WTC11 (cell line): ENCODE measurements around the gene FAM13A. TPM values are rescaled to one million over a fixed set of nuclear protein-coding genes. Genes with fewer than 3 reads are reported as not detected.

Experiments
- ATAC-seq: fragments of 200-7000 bp; cut with Tn5 transposase; 2 replicates; pipeline ENCODE4 v1.10.0; 2021; ENCODE audit warnings: mild to moderate bottlenecking, moderate library complexity
- CTCF ChIA-PET: fragments of 300-600 bp; sonication (Branson Sonifier 250); formaldehyde crosslinking; loops from one replicate; lab custom pipeline; 2021; ENCODE audit warnings: antibody characterized with exemption; lab: Charles Lee
- POLR2A ChIA-PET: fragments of 350-600 bp; sonication (Branson Sonifier 250); formaldehyde crosslinking; loops from one replicate; lab custom pipeline; 2021; ENCODE audit warnings: antibody characterized with exemption; lab: Charles Lee
- DNase-seq: peaks from one replicate; pipeline ENCODE4 v3.0.0; 2021; ENCODE audit warnings: low spot score
- H3K27ac Mint-ChIP-seq: 2 replicates; pipeline ENCODE4 v1.8.0; 2021; ENCODE audit warnings: mixed read lengths
- H3K27me3 Mint-ChIP-seq: 2 replicates; pipeline ENCODE4 v1.8.0; 2021; ENCODE audit warnings: low read depth, mild to moderate bottlenecking, moderate library complexity, mixed read lengths
- H3K36me3 Mint-ChIP-seq: 2 replicates; pipeline ENCODE4 v1.8.0; 2021; ENCODE audit warnings: mixed read lengths
- H3K4me1 Mint-ChIP-seq: 2 replicates; pipeline ENCODE4 v1.8.0; 2022; ENCODE audit warnings: mixed read lengths
- H3K4me3 Mint-ChIP-seq: 2 replicates; pipeline ENCODE4 v1.8.0; 2021; ENCODE audit warnings: mild to moderate bottlenecking, moderate library complexity, mixed read lengths
- H3K9me3 Mint-ChIP-seq: 2 replicates; pipeline ENCODE4 v1.8.0; 2021; ENCODE audit warnings: mixed read lengths
- GRHL2 ChIP-seq: fragments of 250-450 bp; sonication (Bioruptor Pico); IDR thresholded peaks from 2 replicates; pipeline ENCODE4 v1.8.0; 2022; ENCODE audit warnings: mild to moderate bottlenecking, moderate library complexity; ENCODE audit not compliant: insufficient replicate concordance, severe bottlenecking
- JUN ChIP-seq: sonication (generic); formaldehyde crosslinking; IDR thresholded peaks from 2 replicates; pipeline ENCODE4 v1.8.0; 2023; ENCODE audit warnings: mild to moderate bottlenecking, missing genetic modification reagents
- NFATC4 ChIP-seq: fragments of 250-450 bp; sonication (Bioruptor Pico); IDR thresholded peaks from 2 replicates; pipeline ENCODE4 v1.9.0; 2021; ENCODE audit warnings: mild to moderate bottlenecking
- NR1H2 ChIP-seq: sonication (generic); formaldehyde crosslinking; IDR thresholded peaks from 2 replicates; pipeline ENCODE4 v1.9.0; 2021; ENCODE audit warnings: mild to moderate bottlenecking, moderate library complexity, missing genetic modification reagents
- NR3C1 ChIP-seq: sonication (generic); formaldehyde crosslinking; conservative IDR thresholded peaks from 2 replicates; pipeline ENCODE4 v1.8.1; 2023; ENCODE audit warnings: low read depth, mild to moderate bottlenecking, missing genetic modification reagents
- OVOL2 ChIP-seq: fragments of 250-450 bp; sonication (Bioruptor Pico); IDR thresholded peaks from 2 replicates; pipeline ENCODE4 v1.9.0; 2021; ENCODE audit warnings: mild to moderate bottlenecking, borderline replicate concordance
- SOX15 ChIP-seq: fragments of 250-450 bp; sonication (Bioruptor Pico); IDR thresholded peaks from 2 replicates; pipeline ENCODE4 v1.9.0; 2021; ENCODE audit warnings: mild to moderate bottlenecking
- SP1 ChIP-seq: sonication (generic); formaldehyde crosslinking; conservative IDR thresholded peaks from 2 replicates; pipeline ENCODE4 v1.8.1; 2022; ENCODE audit warnings: missing genetic modification reagents
- TCF7 ChIP-seq: sonication (generic); formaldehyde crosslinking; IDR thresholded peaks from 2 replicates; pipeline ENCODE4 v1.8.0; 2022; ENCODE audit warnings: mild to moderate bottlenecking, low read depth, missing genetic modification reagents, moderate library complexity
- ZBTB21 ChIP-seq: sonication (generic); formaldehyde crosslinking; IDR thresholded peaks from 2 replicates; pipeline ENCODE4 v1.8.1; 2023; ENCODE audit warnings: mild to moderate bottlenecking, missing genetic modification reagents, borderline replicate concordance
- ZNF232 ChIP-seq: sonication (generic); formaldehyde crosslinking; IDR thresholded peaks from 2 replicates; pipeline ENCODE4 v1.8.0; 2022; ENCODE audit warnings: mild to moderate bottlenecking, missing genetic modification reagents
- ZNF317 ChIP-seq: sonication (generic); formaldehyde crosslinking; IDR thresholded peaks from 2 replicates; pipeline ENCODE4 v1.8.1; 2023; ENCODE audit warnings: low read depth, mild to moderate bottlenecking, moderate library complexity, missing genetic modification reagents, borderline replicate concordance
- ZNF396 ChIP-seq: fragments of 250-450 bp; sonication (Bioruptor Pico); IDR thresholded peaks from 2 replicates; pipeline ENCODE4 v1.8.0; 2021; ENCODE audit warnings: mild to moderate bottlenecking, moderate library complexity, borderline replicate concordance
- ZNF416 ChIP-seq: fragments of 250-450 bp; sonication (Bioruptor Pico); IDR thresholded peaks from 2 replicates; pipeline ENCODE4 v1.9.0; 2021; ENCODE audit warnings: mild to moderate bottlenecking, inconsistent platforms
- ZNF671 ChIP-seq: fragments of 250-450 bp; sonication (Bioruptor Pico); IDR thresholded peaks from 2 replicates; pipeline ENCODE4 v1.8.0; 2021; ENCODE audit warnings: mild to moderate bottlenecking
- total RNA-seq: library from RNA; stranded (reverse); gene quantifications from 3 replicates; pipeline ENCODE4 v1.2.3, GENCODE V29; 2021
- TF ChIP-seq, protein P1 (sequence below): sonication (generic); formaldehyde crosslinking; IDR thresholded peaks from 2 replicates; pipeline ENCODE4 v1.8.1; 2022; ENCODE audit warnings: mild to moderate bottlenecking, moderate library complexity, missing genetic modification reagents
- TF ChIP-seq, protein P2 (sequence below): sonication (generic); formaldehyde crosslinking; IDR thresholded peaks from 2 replicates; pipeline ENCODE4 v1.8.0; 2022; ENCODE audit warnings: mild to moderate bottlenecking, missing genetic modification reagents
- TF ChIP-seq, protein P3 (sequence below): fragments of 250-450 bp; sonication (Bioruptor Pico); IDR thresholded peaks from 2 replicates; pipeline ENCODE4 v1.9.0; 2021; ENCODE audit warnings: moderate library complexity, mild to moderate bottlenecking, inconsistent platforms, borderline replicate concordance
- TF ChIP-seq, protein P4 (sequence below): sonication (generic); formaldehyde crosslinking; IDR thresholded peaks from 2 replicates; pipeline ENCODE4 v1.8.0; 2023; ENCODE audit warnings: missing genetic modification reagents, mild to moderate bottlenecking, borderline replicate concordance
- TF ChIP-seq, protein P5 (sequence below): sonication (generic); formaldehyde crosslinking; IDR thresholded peaks from 2 replicates; pipeline ENCODE4 v1.8.1; 2022; ENCODE audit warnings: low read depth, missing genetic modification reagents, borderline replicate concordance
- TF ChIP-seq, protein P6 (sequence below): sonication (generic); formaldehyde crosslinking; IDR thresholded peaks from 2 replicates; pipeline ENCODE4 v1.8.1; 2023; ENCODE audit warnings: mild to moderate bottlenecking, missing genetic modification reagents, moderate library complexity

FAM13A gene
- total RNA-seq, 1 experiment from 2014 or later: 14.6 TPM

DNA sequence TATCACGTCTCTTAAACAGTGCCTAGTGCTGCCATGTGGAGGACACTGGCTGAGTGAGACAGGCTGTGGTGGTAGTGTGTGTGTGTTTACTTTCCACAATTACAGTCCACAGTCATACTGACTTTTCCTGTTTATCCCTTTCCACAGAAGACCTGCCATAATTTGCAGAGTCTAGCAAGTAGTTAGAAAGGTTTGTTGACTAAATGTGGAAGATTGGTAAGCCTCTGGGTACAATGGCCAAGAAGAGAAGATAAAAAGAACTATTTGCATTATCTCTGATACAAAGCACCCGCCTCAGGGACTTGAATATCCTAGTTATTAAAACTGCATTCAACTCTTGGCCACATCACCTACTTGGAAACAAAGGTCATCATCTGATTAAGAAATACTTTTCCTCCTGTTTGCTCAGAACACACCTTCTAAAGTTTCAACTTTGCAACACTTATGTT is 89.1 kb downstream of the FAM13A start:
- TF ChIP-seq ZNF317 (CRISPR knock-in tag) (no peak), ZNF232 (no peak), NR1H2 (no peak), OVOL2 (CRISPR knock-in tag) (no peak)
- TF ChIP-seq, protein P1, sequence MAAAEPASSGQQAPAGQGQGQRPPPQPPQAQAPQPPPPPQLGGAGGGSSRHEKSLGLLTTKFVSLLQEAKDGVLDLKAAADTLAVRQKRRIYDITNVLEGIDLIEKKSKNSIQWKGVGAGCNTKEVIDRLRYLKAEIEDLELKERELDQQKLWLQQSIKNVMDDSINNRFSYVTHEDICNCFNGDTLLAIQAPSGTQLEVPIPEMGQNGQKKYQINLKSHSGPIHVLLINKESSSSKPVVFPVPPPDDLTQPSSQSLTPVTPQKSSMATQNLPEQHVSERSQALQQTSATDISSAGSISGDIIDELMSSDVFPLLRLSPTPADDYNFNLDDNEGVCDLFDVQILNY (CRISPR knock-in tag): no peak
- TF ChIP-seq, all 79 proteins: peak for 0
- Mint-ChIP-seq H3K9me3 (no peaks in the 10 kb centered on the region), H3K36me3 (no peaks in the 10 kb centered on the region), H3K4me1 (peaks cover 11% of the 10 kb centered on the region), H3K27ac (0 out of 2 replicates have a peak overlapping the region, but pooled peaks have one; percentile 9), H3K27me3 (no peaks in the 10 kb centered on the region), H3K4me3 (no peak overlapping the region)
- ChIA-PET CTCF (no interaction called here), POLR2A (no interaction called here)
- DNase-seq (no peak), ATAC-seq (no peak)

DNA sequence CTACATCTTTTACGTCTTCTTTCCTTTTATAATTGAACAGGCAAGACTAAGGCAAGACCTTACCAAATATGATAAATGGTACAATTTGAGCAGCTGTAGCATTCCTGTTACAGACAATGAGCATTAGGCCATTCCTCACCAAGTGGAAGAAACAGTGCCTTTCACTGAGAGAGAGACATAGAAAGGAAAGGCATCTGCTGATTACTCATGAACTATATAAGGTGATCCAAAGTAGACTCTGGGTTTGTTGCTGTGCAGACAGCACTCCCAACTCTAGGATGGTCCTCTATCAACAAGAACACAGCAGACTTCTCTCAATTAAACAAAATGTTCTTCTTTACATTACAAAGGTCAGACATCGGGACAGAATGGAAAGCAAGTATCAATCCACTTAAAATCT is 91.9 kb downstream of the FAM13A start:
- no peak for ATAC-seq
- Mint-ChIP-seq H3K27ac (peak overlapping the region; percentile 57), H3K4me1 (peaks cover 36% of the 10 kb centered on the region), H3K36me3 (no peaks in the 10 kb centered on the region), H3K4me3 (no peak overlapping the region), H3K9me3 (no peaks in the 10 kb centered on the region), H3K27me3 (no peaks in the 10 kb centered on the region)
- ChIA-PET CTCF (no interaction called here), POLR2A (no interaction called here)
- no peak for DNase-seq
- TF ChIP-seq SP1 (CRISPR knock-in tag) (no peak), NFATC4 (no peak), GRHL2 (no peak), ZNF416 (no peak), SOX15 (CRISPR knock-in tag) (no peak), TCF7 (CRISPR knock-in tag) (no peak), ZNF396 (no peak), ZBTB21 (CRISPR knock-in tag) (no peak), NR1H2 (no peak), JUN (no peak), ZNF671 (CRISPR knock-in tag) (no peak), NR3C1 (no peak)
- TF ChIP-seq, protein P2, sequence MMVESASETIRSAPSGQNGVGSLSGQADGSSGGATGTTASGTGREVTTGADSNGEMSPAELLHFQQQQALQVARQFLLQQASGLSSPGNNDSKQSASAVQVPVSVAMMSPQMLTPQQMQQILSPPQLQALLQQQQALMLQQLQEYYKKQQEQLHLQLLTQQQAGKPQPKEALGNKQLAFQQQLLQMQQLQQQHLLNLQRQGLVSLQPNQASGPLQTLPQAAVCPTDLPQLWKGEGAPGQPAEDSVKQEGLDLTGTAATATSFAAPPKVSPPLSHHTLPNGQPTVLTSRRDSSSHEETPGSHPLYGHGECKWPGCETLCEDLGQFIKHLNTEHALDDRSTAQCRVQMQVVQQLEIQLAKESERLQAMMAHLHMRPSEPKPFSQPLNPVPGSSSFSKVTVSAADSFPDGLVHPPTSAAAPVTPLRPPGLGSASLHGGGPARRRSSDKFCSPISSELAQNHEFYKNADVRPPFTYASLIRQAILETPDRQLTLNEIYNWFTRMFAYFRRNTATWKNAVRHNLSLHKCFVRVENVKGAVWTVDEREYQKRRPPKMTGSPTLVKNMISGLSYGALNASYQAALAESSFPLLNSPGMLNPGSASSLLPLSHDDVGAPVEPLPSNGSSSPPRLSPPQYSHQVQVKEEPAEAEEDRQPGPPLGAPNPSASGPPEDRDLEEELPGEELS: no peak
- TF ChIP-seq, protein P3, sequence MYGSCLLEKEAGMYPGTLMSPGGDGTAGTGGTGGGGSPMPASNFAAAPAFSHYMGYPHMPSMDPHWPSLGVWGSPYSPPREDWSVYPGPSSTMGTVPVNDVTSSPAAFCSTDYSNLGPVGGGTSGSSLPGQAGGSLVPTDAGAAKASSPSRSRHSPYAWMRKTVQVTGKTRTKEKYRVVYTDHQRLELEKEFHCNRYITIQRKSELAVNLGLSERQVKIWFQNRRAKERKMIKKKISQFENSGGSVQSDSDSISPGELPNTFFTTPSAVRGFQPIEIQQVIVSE: no peak
- TF ChIP-seq, protein P4, sequence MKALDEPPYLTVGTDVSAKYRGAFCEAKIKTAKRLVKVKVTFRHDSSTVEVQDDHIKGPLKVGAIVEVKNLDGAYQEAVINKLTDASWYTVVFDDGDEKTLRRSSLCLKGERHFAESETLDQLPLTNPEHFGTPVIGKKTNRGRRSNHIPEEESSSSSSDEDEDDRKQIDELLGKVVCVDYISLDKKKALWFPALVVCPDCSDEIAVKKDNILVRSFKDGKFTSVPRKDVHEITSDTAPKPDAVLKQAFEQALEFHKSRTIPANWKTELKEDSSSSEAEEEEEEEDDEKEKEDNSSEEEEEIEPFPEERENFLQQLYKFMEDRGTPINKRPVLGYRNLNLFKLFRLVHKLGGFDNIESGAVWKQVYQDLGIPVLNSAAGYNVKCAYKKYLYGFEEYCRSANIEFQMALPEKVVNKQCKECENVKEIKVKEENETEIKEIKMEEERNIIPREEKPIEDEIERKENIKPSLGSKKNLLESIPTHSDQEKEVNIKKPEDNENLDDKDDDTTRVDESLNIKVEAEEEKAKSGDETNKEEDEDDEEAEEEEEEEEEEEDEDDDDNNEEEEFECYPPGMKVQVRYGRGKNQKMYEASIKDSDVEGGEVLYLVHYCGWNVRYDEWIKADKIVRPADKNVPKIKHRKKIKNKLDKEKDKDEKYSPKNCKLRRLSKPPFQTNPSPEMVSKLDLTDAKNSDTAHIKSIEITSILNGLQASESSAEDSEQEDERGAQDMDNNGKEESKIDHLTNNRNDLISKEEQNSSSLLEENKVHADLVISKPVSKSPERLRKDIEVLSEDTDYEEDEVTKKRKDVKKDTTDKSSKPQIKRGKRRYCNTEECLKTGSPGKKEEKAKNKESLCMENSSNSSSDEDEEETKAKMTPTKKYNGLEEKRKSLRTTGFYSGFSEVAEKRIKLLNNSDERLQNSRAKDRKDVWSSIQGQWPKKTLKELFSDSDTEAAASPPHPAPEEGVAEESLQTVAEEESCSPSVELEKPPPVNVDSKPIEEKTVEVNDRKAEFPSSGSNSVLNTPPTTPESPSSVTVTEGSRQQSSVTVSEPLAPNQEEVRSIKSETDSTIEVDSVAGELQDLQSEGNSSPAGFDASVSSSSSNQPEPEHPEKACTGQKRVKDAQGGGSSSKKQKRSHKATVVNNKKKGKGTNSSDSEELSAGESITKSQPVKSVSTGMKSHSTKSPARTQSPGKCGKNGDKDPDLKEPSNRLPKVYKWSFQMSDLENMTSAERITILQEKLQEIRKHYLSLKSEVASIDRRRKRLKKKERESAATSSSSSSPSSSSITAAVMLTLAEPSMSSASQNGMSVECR (CRISPR knock-in tag): no peak
- TF ChIP-seq, protein P5, sequence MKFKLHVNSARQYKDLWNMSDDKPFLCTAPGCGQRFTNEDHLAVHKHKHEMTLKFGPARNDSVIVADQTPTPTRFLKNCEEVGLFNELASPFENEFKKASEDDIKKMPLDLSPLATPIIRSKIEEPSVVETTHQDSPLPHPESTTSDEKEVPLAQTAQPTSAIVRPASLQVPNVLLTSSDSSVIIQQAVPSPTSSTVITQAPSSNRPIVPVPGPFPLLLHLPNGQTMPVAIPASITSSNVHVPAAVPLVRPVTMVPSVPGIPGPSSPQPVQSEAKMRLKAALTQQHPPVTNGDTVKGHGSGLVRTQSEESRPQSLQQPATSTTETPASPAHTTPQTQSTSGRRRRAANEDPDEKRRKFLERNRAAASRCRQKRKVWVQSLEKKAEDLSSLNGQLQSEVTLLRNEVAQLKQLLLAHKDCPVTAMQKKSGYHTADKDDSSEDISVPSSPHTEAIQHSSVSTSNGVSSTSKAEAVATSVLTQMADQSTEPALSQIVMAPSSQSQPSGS (CRISPR knock-in tag): no peak
- TF ChIP-seq, protein P6, sequence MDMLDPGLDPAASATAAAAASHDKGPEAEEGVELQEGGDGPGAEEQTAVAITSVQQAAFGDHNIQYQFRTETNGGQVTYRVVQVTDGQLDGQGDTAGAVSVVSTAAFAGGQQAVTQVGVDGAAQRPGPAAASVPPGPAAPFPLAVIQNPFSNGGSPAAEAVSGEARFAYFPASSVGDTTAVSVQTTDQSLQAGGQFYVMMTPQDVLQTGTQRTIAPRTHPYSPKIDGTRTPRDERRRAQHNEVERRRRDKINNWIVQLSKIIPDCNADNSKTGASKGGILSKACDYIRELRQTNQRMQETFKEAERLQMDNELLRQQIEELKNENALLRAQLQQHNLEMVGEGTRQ (CRISPR knock-in tag): no peak
